ENCODE measurements around the gene SHQ1. TPM values are rescaled to one million over a fixed set of nuclear protein-coding genes. Genes with fewer than 3 reads are reported as not detected.

The SHQ1 gene
- total and polyA plus RNA-seq, 11 donors: 7.2 to 26.0 (median 19.9) TPM

- Histone ChIP-seq H3K9me3 (no peaks in the 10 kb centered on the region), H3K27me3 (no peaks in the 10 kb centered on the region), H3K27ac (no peak overlapping the region), H3K36me3 (peaks cover 0 to 10% (median 0%) of the 10 kb centered on the region in 9 donors), H3K4me3 (no peak overlapping the region), H3K4me1 (peaks cover 0 to 32% (median 4%) of the 10 kb centered on the region in 12 donors)
- no peak for DNase-seq
- intact Hi-C loops (cut with DNase I): no loop called here
- TF ChIP-seq CTCF (IDR thresholded peaks at IDR 0.05) (no peak), POLR2A (IDR thresholded peaks at IDR 0.05) (no peak)
- WGBS, 4 donors: 96 to 98% (median 96%) methylated on average over 5 of the region's 5 CpGs
- ATAC-seq: no peak
Observed at GRCh38 chr3:72766866-72767265, 81.4 kb downstream of the SHQ1 start.

- DNase-seq: peak in 1 of 5 donors; percentile 36
- Histone ChIP-seq H3K4me3 (no peak overlapping the region), H3K4me1 (peaks cover 0 to 32% (median 4%) of the 10 kb centered on the region in 12 donors), H3K27me3 (no peaks in the 10 kb centered on the region), H3K9me3 (no peaks in the 10 kb centered on the region), H3K36me3 (peaks cover 0 to 10% (median 0%) of the 10 kb centered on the region in 9 donors), H3K27ac (no peak overlapping the region)
- TF ChIP-seq POLR2A (IDR thresholded peaks at IDR 0.05) (no peak), CTCF (IDR thresholded peaks at IDR 0.05) (no peak)
- peak in 1 of 4 donors; percentile 64 for ATAC-seq
- intact Hi-C loops (cut with DNase I): no loop called here
- WGBS, 4 donors: 73 to 80% (median 76%) methylated on average over 8 of the region's 8 CpGs
Observed at GRCh38 chr3:72763751-72764440, 84.3 kb downstream of the SHQ1 start.

GRCh38 chr3:72761410-72761809 lies 86.8 kb downstream of the SHQ1 start:
- Histone ChIP-seq H3K27me3 (no peaks in the 10 kb centered on the region), H3K4me1 (peaks cover 0 to 15% (median 0%) of the 10 kb centered on the region in 12 donors), H3K9me3 (no peaks in the 10 kb centered on the region), H3K27ac (no peak overlapping the region), H3K36me3 (peaks cover 0 to 10% (median 0%) of the 10 kb centered on the region in 9 donors), H3K4me3 (no peak overlapping the region)
- ATAC-seq: peak in 1 of 4 donors; percentile 53
- intact Hi-C loops (cut with DNase I): no loop called here
- TF ChIP-seq POLR2A (IDR thresholded peaks at IDR 0.05): no peak
- no peak for TF ChIP-seq CTCF (IDR thresholded peaks at IDR 0.05)
- DNase-seq: no peak
- WGBS, 4 donors: 69 to 72% (median 70%) methylated on average over 3 of the region's 3 CpGs

- 89 to 96% (median 91%) methylated on average over 3 of the region's 3 CpGs for WGBS, 4 donors
- ATAC-seq: no peak
- no peaks in the 10 kb centered on the region for H3K27me3 ChIP-seq
- no peak overlapping the region for H3K4me3 ChIP-seq
- TF ChIP-seq POLR2A (IDR thresholded peaks at IDR 0.05) (no peak), CTCF (IDR thresholded peaks at IDR 0.05) (no peak)
- no peak overlapping the region for H3K27ac ChIP-seq
- peaks cover 0 to 15% (median 0%) of the 10 kb centered on the region in 12 donors for H3K4me1 ChIP-seq
- H3K9me3 ChIP-seq: no peaks in the 10 kb centered on the region
- peaks cover 0 to 14% (median 0%) of the 10 kb centered on the region in 9 donors for H3K36me3 ChIP-seq
- intact Hi-C loops (cut with DNase I): no loop called here
- DNase-seq: no peak
Observed at GRCh38 chr3:72760225-72760624, 88.0 kb downstream of the SHQ1 start.

Measured in heart left ventricle (tissue), 16 donors.